HepG2 (cell line): ENCODE data around the gene CDK1. TPM values are rescaled to one million over a fixed set of nuclear protein-coding genes. Genes with fewer than 3 reads are reported as not detected.

Experiments used
- ATAC-seq: fragments of 200-7000 bp; cut with Tn5 transposase; 3 replicates; pipeline ENCODE4 v1.9.1; 2020; ENCODE audit warnings: mild to moderate bottlenecking, moderate library complexity
- BruUV-seq: library from RNA; stranded (reverse); fragments of 400-500 nt; replicated peaks from 2 replicates; lab custom pipeline; 2021; lab: Mats Ljungman, UMichigan
- CTCF ChIA-PET: fragments of 300-600 bp; formaldehyde crosslinking; extraction: SDS; loops from one replicate; lab custom pipeline; 2021; ENCODE audit warnings: low total read pairs, inconsistent platforms, low intra/inter-chr PET ratio; lab: Yijun Ruan, JAX
- POLR2A ChIA-PET: fragments of 350-600 bp; sonication (Branson Sonifier 250); formaldehyde crosslinking; loops from one replicate; lab custom pipeline; 2020; ENCODE audit warnings: antibody characterized with exemption, inconsistent platforms; lab: Yijun Ruan, JAX
- DNase-seq: peaks from one replicate; pipeline ENCODE4 v3.0.0-alpha.2; 2015; ENCODE audit warnings: low spot score
- FAIRE-seq: peaks from 3 replicates; lab custom pipeline; 2011; peaks lifted over from hg19 to GRCh38; lab: Jason Lieb, UNC
- H2AFZ ChIP-seq: one replicate; pipeline ENCODE4 v1.6.1; 2011; ENCODE audit warnings: low read length, inconsistent platforms
- H3K27ac ChIP-seq: fragments of 300-600 bp; 3 replicates; pipeline ENCODE4 v1.8.0; 2011; ENCODE audit warnings: mixed run types, mild to moderate bottlenecking, mixed read lengths, low read length, inconsistent platforms; ENCODE audit not compliant: insufficient read depth; ENCODE audit errors: extremely low read length
- H3K27me3 ChIP-seq, 2 experiments: fragments of 200-600 bp in 1 of 2; 2 replicates in 1 of 2; 3 replicates in 1 of 2; pipeline versions ENCODE4 v1.6.0 to v1.8.0; 2011; ENCODE audit warnings: low read length in 2 of 2, mild to moderate bottlenecking in 2 of 2, moderate library complexity in 2 of 2, inconsistent platforms in 1 of 2; ENCODE audit not compliant: insufficient read depth in 2 of 2, control insufficient read depth in 1 of 2
- H3K36me3 ChIP-seq, 2 experiments: fragments of 200-600 bp in 1 of 2; replicated peaks in 1 of 2; 2 replicates in 1 of 2; 3 replicates in 1 of 2; pipeline versions ENCODE4 v1.5.1 to v1.8.0; 2011; ENCODE audit warnings: low read length in 2 of 2, inconsistent platforms in 1 of 2; ENCODE audit not compliant: insufficient read depth in 2 of 2, control insufficient read depth in 1 of 2
- H3K4me1 ChIP-seq: 2 replicates; pipeline ENCODE4 v1.5.1; 2012; ENCODE audit warnings: low read length, inconsistent platforms; ENCODE audit not compliant: insufficient read depth
- H3K4me2 ChIP-seq: 2 replicates; pipeline ENCODE4 v1.6.0; 2011; ENCODE audit warnings: low read depth, low read length, inconsistent platforms
- H3K4me3 ChIP-seq, 3 experiments: fragments of 200-600 bp in 1 of 3; sonication (generic), shearing (Covaris generic) in 1 of 3; replicated peaks in 1 of 3; 2 replicates each; pipeline ENCODE4 v1.5.1; 2011 to 2016; ENCODE audit warnings: low read length in 3 of 3, inconsistent platforms in 2 of 3, low read depth in 2 of 3, mild to moderate bottlenecking in 2 of 3, control low read depth in 1 of 3, mixed read lengths in 1 of 3; ENCODE audit not compliant: insufficient read depth in 1 of 3
- H3K79me2 ChIP-seq: one replicate; pipeline ENCODE4 v1.6.1; 2011; ENCODE audit warnings: low read length, inconsistent platforms; ENCODE audit not compliant: insufficient read depth
- H3K9ac ChIP-seq: 2 replicates; pipeline ENCODE4 v1.6.0; 2011; ENCODE audit warnings: mild to moderate bottlenecking, low read depth, low read length, inconsistent platforms; ENCODE audit not compliant: insufficient read depth
- H3K9me3 ChIP-seq: 2 replicates; pipeline ENCODE4 v1.5.1; 2012; ENCODE audit warnings: mild to moderate bottlenecking, low read length
- H4K20me1 ChIP-seq: 2 replicates; pipeline ENCODE4 v1.6.0; 2011; ENCODE audit warnings: inconsistent platforms, mild to moderate bottlenecking, low read length, moderate library complexity; ENCODE audit not compliant: insufficient read depth
- E2F5 ChIP-seq: sonication (generic); formaldehyde crosslinking; conservative IDR thresholded peaks from 2 replicates; pipeline ENCODE4 v1.4.0; 2020; ENCODE audit warnings: missing genetic modification reagents
- FOSL2 ChIP-seq: sonication (generic); formaldehyde crosslinking; IDR thresholded peaks from 2 replicates; pipeline ENCODE4 v1.4.0; 2020; ENCODE audit warnings: missing genetic modification reagents
- GMEB1 ChIP-seq: sonication (generic); formaldehyde crosslinking; IDR thresholded peaks from 2 replicates; pipeline ENCODE4 v1.5.1; 2020; ENCODE audit warnings: missing genetic modification reagents, mild to moderate bottlenecking, borderline replicate concordance
- GZF1 ChIP-seq: sonication (generic); formaldehyde crosslinking; IDR thresholded peaks from 2 replicates; pipeline ENCODE4 v1.5.1; 2020; ENCODE audit warnings: mild to moderate bottlenecking, missing genetic modification reagents
- KLF12 ChIP-seq: sonication (generic); formaldehyde crosslinking; IDR thresholded peaks from 2 replicates; pipeline ENCODE4 v1.4.0; 2020; ENCODE audit warnings: missing genetic modification reagents, borderline replicate concordance
- MED8 ChIP-seq: sonication (generic); formaldehyde crosslinking; IDR thresholded peaks from 2 replicates; pipeline ENCODE4 v1.8.1; 2023; ENCODE audit warnings: mild to moderate bottlenecking, missing genetic modification reagents; ENCODE audit not compliant: insufficient replicate concordance
- PATZ1 ChIP-seq: sonication (generic); formaldehyde crosslinking; IDR thresholded peaks from 2 replicates; pipeline ENCODE4 v1.4.0; 2020; ENCODE audit warnings: missing genetic modification reagents
- PLSCR1 ChIP-seq: sonication (generic); formaldehyde crosslinking; IDR thresholded peaks from 2 replicates; pipeline ENCODE4 v1.5.0; 2020; ENCODE audit warnings: missing genetic modification reagents, mild to moderate bottlenecking, borderline replicate concordance
- SNAPC4 ChIP-seq: sonication (generic); formaldehyde crosslinking; IDR thresholded peaks from 2 replicates; pipeline ENCODE4 v1.4.0; 2020; ENCODE audit warnings: mild to moderate bottlenecking, missing genetic modification reagents
- ZBTB2 ChIP-seq: sonication (generic); formaldehyde crosslinking; IDR thresholded peaks from 2 replicates; pipeline ENCODE4 v1.8.0; 2022; ENCODE audit warnings: low read depth, missing genetic modification reagents
- ZNF558 ChIP-seq: sonication (generic); formaldehyde crosslinking; IDR thresholded peaks from 2 replicates; pipeline ENCODE4 v1.9.0; 2022; ENCODE audit warnings: mild to moderate bottlenecking, missing genetic modification reagents, borderline replicate concordance
- ZNF644 ChIP-seq: IDR thresholded peaks from 2 replicates; pipeline ENCODE4 v1.6.1; 2016; ENCODE audit warnings: low read depth
- WGBS: methylation state at CpG from one replicate; pipeline ENCODE4 v1.1.6; 2017; ENCODE audit warnings: low lambda C conversion rate; 5-methylcytosine and 5-hydroxymethylcytosine counted together
- in situ Hi-C: cut with HindIII; loops from 2 replicates; pipeline ENCODE4 v1.10.0; 2017; ENCODE audit warnings: low pct_unique_long_range_greater_than_20kb; ENCODE audit not compliant: extremely low pct_ligation_motif_present
- intact Hi-C: fragments of 100-400 bp; cut with micrococcal nuclease; formaldehyde crosslinking; loops from one replicate; pipeline ENCODE4 v1.10.0; 2022; ENCODE audit not compliant: unreplicated experiment
- polyA plus RNA-seq, 8 experiments: library from polyadenylated mRNA; depleted of rRNA in 3 of 8; stranded (reverse) in 7 of 8; unstranded in 1 of 8; fragments of >200 nt; fragmentation: Illumina TruSeq in 4 of 8; extraction: Trizol in 4 of 8; gene quantifications; 2 replicates each; pipeline versions ENCODE4 v1.2.1 to v1.2.3, GENCODE V29; 2011 to 2016; ENCODE audit warnings: low read depth in 4 of 8, missing spikeins in 1 of 8, mixed read lengths in 1 of 8; ENCODE audit not compliant: insufficient read depth in 1 of 8
- total RNA-seq, 5 experiments: library from RNA; depleted of rRNA; stranded (reverse); fragments of >200 nt; fragmentation: Illumina TruSeq; extraction: Trizol; gene quantifications; 2 replicates each; pipeline ENCODE4 v1.2.3, GENCODE V29; 2016; ENCODE audit warnings: low read depth in 1 of 5

Gene CDK1
- total and polyA plus RNA-seq, 2 of the 13 experiments (the other 11 are each of a cell fraction or from before 2014, with no cell fraction given) = 42.6 to 132 TPM

- no peaks in the 10 kb centered on the region for H3K36me3 ChIP-seq
- H3K9me3 ChIP-seq = no peaks in the 10 kb centered on the region
- H4K20me1 ChIP-seq = no peaks in the 10 kb centered on the region
- no peak overlapping the region for H3K27ac ChIP-seq
- BruUV-seq = no TSS peak
- DNase-seq = no peak
- H3K79me2 ChIP-seq = no peaks in the 10 kb centered on the region
- peak overlapping the region; percentile 75; the same call in 1 of the 2 replicates for H3K4me2 ChIP-seq
- peaks cover 8% of the 10 kb centered on the region for H3K4me1 ChIP-seq
- no peak for ATAC-seq
- H3K27me3 ChIP-seq = peaks cover 4 to 51% of the 10 kb centered on the region in 2 experiments
- POLR2A ChIA-PET = no interaction called here
- in situ Hi-C loops (no loop called here), intact Hi-C loops (no loop called here)
- FAIRE-seq = no peak
- H2AFZ ChIP-seq = no peak overlapping the region
- WGBS = 26% methylated on average over 11 of the region's 11 CpGs
- H3K9ac ChIP-seq = no peak overlapping the region
- CTCF ChIA-PET = no interaction called here
- H3K4me3 ChIP-seq = 0 out of 6 replicates have a peak overlapping the region, but pooled peaks of 1 of the 3 experiments have one; percentile 76
- TF ChIP-seq FOSL2 (CRISPR knock-in tag) = no peak
- TF ChIP-seq MED8 (CRISPR knock-in tag) = no peak
- no peak for TF ChIP-seq ZNF644 (CRISPR knock-in tag)
- TF ChIP-seq PLSCR1 = no peak
- no peak for TF ChIP-seq ZNF558 (CRISPR knock-in tag)
- no peak for TF ChIP-seq E2F5 (CRISPR knock-in tag)
- no peak for TF ChIP-seq GZF1
- TF ChIP-seq ZBTB2 (CRISPR knock-in tag) = no peak
- no peak for TF ChIP-seq GMEB1 (CRISPR knock-in tag)
- no peak for TF ChIP-seq KLF12 (CRISPR knock-in tag)
- TF ChIP-seq SNAPC4 (CRISPR knock-in tag) = no peak
- TF ChIP-seq PATZ1 = no peak
Measured at GRCh38 chr10:60733826-60734225, 44.5 kb upstream of the CDK1 start.
